Right ventricle myocardium superior (tissue), 1 donor: ENCODE measurements around the gene TMUB2. TPM values are rescaled to one million over a fixed set of nuclear protein-coding genes. Genes with fewer than 3 reads are reported as not detected.

Source experiments
- ATAC-seq: fragments of 200-7000 bp; cut with Tn5 transposase; one replicate; pipeline ENCODE4 v1.9.1; 2020; ENCODE audit warnings: mild to moderate bottlenecking; ENCODE audit not compliant: poor library complexity
- DNase-seq: peaks from one replicate; pipeline ENCODE4 v3.0.0-alpha.2; 2020
- intact Hi-C: fragments of 100-400 bp; cut with DNase I; formaldehyde crosslinking; loops from one replicate; pipeline ENCODE4 v1.11.2; 2022
- total RNA-seq: library from RNA; stranded (reverse); fragmentation: NEBNext Ultra II Directional; extraction: Animal tissue kit (Norgen Biotek cat#: 25700); gene quantifications from one replicate; pipeline ENCODE4 v1.2.1, GENCODE V29; 2021
- donor health status: DM: no; HTN: yes; CAD: no; lungs with severe emphysema.

TMUB2 gene
- total RNA-seq, 1 donor from 2014 or later = 19.6 TPM

DNA sequence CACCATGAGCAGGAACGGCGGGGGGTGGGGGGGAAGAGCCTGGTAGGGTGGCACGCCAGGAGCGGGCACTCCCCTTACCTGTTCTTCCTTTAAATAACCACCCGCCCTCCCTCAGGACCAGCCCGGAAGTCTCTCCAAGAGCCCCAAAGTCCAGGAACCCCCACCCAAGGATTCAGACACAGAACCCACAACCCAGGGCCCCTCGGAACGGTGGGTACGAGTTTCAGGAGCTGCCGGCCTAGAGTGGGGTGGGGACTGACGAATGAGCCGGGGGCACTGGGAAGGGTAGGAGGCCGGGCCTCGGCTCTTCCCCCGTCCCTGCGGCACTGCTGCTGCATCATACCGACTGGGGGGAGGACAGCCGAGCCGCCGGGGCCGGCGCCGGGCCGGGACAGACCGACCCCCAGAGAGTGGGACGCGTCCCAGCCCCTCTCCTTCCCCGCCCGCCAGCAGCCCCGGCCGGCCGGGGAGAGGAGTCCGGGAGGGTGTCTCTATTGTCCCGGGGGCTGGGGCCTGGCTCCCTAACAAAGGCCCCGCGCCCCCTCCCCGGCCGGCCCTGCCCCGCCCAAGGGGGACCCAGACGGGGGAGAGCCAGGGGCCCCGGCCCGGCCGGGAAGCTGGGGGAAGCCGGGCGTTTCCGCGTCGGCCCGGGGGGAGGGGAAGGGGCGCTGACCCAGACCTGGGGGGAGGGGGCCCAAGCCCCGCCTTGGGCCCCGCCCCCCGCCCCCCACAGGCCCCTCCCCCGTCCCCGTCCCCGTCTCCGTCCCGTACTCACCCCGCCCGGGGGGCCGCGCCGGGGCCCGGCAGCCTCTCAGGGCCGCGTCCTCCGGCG, 12.2 kb downstream of the TMUB2 start:
- intact Hi-C loops = no loop called here
- DNase-seq (peak; percentile 75), ATAC-seq (peak; percentile 30)

DNA sequence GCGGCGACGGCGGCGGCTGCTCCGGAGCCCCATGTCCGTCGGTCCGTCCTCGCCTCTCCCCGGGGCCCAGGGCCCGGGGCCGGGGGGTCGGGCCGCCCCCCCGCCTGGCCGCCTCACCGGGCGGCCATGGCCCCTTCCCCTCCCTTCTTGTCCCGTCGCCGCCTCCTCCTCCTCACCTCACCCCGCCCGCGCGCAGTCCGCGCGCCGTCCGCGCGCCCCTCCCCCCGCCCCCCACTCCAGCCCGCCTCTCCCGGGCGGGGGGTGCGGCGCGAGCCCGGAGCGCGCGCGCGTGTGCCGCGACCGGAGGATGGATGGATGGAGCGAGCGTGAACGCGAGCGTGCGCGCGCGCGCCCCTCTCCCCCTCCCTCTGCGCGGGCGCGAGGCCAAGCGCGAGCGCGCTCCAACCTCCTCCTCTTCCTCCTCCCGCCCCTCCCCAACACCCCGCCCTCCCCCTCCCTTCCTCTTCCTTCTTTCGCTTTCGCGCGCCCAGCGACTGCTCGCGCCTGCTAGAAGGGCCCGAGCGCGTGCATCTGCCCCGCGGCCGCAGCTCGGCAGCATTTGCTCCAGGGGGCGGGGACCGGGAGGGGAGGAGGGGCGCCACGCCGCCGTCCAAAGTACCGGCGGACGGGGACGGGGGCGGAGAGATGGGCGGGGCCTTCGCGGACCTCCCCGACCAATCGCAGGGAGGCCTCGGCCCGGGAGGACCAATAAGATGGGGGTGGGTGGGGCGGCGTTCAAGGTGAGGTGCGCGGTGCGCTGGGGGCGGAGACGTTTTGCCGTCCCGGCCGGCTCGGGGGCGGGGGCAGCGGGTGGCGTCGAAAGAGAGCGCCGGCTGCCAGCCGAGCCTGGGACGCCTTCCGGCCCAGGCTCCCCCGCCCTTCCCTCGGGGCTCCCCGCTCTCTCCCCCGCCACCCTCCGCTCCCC, 13.0 kb downstream of the TMUB2 start, which contains the start of gene ATXN7L3:
TSS of gene ATXN7L3 (minus strand) at position 332 of the 925 bp plus-strand sequence. CDS start 1,814 bp downstream, outside the sequence.
- ATAC-seq (peak; percentile 95), DNase-seq (peak; percentile 99)
- intact Hi-C loops = no loop called here

DNA sequence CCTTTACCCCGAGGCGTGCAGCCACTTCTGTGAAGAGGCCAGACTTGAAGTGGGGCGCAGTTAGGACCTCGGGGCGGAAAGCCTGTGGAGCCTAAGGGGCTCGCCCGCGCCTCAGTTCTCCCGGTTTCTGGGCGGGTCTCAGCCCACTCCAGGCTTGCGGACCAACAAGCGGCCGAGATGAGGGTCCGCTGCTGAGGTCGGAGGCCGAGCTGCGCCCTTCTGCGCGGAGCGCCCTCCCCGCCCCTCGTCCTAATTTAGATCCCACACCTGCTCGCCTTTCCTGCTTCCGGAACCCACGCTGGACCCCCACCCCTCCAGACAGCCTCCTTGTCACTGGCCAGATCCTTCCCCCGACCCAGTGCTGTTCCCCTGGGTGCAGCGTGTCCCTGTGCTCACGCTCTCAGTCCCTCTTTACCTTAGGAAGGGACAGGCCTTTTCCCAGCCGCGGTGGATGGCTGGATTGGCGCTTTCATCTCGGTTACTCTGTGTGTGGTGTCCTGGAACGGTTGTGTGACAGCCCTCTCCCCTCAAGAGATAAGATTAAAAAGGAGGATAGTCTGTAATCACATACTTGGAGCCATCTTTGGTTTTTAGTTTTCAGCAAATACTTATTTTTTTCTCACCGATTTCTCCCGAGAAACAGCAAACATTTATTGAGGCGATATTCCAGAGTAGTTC, 13.8 kb downstream of the TMUB2 start:
- ATAC-seq = peak; percentile 1
- no peak for DNase-seq
- intact Hi-C loops = no loop called here

DNA sequence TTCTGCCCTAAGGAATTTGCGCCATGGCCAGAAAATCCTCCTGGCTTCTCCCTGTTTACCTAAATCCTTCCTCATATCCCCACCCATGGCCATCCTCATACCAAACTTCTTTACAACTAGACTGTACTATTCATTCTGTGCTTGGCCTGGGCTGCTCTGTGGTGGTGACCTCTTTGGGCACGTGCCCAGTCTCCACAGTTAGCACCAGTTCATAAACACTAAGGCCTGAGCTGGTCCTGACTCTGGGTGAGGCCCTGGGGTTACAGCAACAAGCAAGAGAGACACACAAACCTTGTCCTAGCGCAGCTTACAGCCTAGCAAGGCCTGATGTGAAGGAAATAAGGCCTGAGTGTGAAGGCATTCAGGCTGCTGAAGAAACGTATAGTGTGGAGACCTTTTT, 16.0 kb downstream of the TMUB2 start:
- intact Hi-C loops = no loop called here

DNA sequence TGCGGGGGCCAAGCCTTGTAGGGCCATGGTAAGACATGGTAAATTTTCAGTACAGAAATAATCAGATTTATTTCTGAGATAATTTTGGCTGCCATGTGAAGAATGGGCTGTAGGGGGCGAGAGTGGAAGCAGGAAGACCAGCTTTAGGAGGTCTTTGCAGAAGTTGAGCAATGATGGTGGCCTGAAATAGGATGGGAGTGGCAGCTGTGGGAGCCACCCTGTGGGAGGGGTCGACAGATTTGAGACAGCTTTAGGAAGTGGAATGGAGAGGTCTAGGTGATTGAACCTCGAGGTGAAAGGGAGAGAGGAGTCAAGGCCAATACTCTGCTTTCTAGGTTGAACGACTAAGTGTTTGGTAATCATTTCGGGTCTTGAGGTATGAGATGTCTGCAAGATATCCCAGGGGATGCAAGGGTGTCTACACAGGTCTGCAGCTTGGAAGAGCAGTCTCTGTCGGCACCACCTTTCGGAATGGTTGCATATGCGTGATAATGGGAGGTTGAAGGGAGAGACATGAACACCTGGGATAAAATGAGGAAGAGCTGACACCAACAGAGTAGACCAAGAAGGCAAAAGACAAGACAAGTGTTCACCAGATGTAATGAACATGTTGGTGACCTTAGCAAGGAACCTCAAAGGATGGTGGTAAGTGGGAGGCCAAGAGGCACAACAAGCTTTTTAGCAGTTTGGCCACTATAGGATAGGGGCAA, 17.1 kb downstream of the TMUB2 start:
- no peak for DNase-seq
- no peak for ATAC-seq
- intact Hi-C loops = no loop called here

More for the DNA sequence above, 16.0 kb downstream of the TMUB2 start:
- ATAC-seq (no peak), DNase-seq (no peak)

DNA sequence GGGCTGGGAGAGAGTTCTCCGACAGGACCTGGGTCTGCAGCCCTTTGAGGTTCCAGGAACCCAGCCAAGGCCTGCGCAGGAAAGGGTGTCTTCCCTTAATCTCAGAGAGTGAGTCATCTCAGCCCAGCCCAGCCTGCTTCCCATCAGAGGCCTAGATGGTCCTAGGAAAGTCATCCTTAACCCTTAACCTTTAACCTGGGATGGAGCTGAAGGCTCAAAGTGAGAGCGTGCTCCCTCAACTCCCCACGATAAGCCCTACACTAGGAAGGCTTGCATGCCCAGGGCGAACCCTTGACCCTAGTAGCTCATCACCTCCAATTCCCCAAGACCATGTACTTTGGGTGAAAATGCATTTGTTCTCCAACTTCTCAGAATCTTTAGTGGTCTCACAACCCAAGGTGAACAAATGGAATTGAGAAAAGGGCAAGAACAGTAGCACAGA, 17.7 kb downstream of the TMUB2 start:
- ATAC-seq (no peak), DNase-seq (no peak)
- intact Hi-C loops = no loop called here

DNA sequence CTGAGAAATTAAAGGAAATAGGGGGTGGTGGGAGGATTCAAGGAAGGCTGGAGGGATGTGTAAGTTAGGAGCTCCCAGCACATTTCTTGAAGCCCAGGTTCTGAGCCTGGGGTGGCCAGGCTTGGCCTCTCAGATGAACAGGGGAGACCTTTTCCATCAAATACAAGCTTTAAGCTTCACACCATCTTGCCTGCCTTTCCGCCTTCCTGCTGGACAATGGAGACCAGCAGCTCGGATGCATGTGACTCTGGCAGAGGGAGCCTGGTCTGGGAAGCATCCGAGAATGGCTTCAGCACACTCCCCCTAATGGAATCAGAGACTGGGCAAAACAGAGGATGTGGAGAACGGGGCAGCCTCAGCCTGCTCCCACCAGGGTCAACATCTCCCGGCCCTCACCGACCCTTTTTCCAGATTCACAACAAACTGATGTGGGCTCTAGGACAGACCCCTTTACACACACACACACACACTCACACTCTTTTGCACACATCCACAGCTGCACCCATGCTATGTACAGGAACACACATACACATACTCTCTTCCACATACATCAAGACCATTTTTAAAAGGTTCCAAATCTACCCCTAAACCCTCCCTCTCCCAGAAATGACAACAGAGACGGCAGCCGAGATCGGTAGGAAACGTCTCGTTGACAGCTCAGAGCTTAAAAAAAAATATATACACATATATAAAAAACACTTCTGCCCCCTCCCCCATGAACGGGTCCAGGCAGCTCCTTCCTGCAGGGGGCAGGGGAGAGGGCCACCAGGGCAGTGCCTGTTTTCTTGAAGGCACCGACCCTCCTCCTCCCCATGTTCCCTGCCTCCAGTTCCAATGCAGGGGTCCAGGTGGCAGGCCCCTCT, 19.4 kb downstream of the TMUB2 start:
- no peak for ATAC-seq
- intact Hi-C loops = no loop called here
- DNase-seq = no peak

DNA sequence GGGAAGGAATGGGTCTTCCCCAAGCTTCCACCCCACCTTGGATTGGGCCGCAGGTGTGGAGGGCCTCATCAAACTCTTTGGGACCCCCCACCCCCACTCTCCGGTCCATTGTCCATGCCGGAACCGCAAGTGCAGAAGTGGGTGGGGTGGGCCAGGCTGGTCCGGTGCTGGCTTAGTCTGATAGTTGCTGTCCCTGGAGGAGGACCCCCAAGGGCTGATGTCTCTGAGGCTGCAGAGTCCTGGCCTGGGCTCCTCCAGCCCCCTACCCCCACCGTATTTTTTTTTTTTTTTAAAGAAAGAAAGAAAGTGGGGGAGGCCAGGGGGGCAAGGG, 20.0 kb downstream of the TMUB2 start:
- intact Hi-C loops = no loop called here
- ATAC-seq = no peak
- DNase-seq = no peak

DNA sequence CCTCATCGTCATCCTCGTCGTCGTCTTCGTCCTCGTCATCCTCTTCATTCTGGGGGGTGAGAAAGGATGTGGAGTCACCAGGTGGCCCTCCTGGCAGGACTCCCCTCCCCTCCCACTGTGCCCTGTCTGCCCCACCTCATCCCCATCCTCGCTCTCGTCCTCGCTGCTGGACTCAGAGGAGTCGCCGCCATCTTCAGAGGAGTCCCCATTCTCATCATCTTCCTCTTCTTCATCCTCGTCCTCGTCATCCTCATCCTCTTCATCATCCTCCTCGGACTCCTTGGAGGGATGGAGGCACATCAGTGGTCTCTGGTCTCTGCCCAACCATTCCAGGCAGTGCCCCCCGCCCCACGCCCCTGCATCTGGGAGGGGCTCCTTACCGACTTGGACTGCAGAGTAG, 20.5 kb downstream of the TMUB2 start:
- ATAC-seq (no peak), DNase-seq (no peak)
- intact Hi-C loops = no loop called here

DNA sequence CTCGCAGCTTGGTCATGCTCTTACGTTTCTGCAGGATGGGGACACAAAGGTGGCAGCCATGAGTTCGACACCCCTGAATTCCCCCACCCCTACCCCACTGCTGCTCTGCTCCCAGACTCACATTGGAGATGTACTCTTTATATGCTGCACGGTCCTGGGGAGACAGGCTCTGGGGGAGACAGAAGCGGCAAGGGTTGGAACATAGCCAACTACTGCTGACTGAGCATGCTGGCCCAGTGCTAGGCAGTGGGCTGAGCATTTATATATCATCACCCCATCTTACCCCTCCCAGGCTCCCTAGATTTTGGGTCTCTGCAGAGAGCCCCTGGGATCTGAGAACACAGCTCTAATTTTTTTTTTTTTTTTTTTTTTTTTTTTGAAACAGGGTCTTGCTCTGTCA, 21.0 kb downstream of the TMUB2 start:
- ATAC-seq (no peak), DNase-seq (no peak)
- intact Hi-C loops = no loop called here

DNA sequence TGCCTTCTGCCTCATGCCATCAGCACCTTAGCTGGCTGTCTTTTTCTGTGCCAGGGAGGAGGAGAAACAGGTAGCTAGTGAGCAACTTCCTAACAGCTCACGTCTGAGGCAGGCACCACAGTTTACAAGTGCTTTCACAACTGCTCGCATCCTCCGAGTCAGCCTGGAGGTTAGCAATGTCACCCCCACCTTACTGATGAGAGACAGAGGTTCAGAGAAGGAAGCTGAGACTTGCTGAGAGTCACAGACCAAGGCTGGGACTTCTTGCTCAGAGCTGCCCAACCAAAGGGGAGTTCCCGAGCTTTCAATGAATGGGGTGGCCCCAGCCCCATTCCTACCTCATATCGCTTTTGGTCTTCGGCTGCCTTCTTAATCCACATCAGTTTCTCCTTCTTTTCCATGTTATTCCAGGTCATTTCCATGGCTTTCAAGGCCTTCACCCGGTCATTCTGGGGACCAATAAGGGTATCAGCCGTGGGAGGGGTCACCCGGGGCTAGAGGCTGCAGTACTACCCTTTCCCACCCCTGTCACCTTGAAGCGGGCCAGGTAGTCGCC, 23.1 kb downstream of the TMUB2 start:
- ATAC-seq (no peak), DNase-seq (no peak)
- intact Hi-C loops = no loop called here

DNA sequence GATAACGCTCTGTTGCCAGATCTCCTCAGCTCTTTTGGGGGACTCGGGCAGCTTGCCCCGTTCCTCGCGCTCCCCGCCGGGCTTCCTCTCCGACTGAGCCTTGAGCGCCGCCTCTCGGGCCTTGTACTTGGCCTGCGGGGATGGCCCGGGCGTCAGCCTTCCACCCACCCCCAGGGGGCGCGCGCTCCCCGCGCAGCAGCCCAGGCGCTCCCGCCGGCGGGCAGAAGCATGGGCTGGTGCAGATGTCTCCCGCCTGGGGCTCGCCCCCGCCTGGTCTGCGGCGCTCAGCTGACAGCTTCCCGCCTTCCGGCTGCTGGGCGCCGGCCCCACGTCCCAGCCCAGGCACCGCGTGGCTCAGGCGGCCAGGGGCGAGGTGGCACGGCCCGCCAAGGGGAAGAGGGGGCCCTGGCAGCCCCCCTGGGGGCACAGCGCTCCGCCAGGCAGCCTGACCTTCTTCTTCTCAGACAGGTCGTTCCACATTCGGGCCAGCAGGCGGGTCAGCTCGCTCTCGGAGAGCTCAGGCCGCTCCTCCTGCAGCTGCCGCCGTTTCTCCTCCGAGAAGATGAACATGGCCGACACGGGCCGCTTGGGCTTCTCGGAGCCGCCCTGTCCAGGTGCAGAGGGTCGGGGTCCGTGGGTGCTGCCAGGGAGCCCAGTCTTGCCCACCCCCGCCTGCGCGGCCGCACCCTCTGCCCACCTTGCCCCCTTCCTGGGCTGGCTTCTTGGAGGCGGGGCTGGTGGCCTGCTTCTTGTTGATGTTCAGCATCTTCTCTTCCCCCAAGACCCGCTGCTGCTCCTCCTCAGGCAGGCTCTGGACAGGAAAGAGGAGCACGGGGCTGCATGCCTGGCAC, 23.8 kb downstream of the TMUB2 start:
- DNase-seq = peak; percentile 94
- intact Hi-C loops = no loop called here
- peak; percentile 95 for ATAC-seq

DNA sequence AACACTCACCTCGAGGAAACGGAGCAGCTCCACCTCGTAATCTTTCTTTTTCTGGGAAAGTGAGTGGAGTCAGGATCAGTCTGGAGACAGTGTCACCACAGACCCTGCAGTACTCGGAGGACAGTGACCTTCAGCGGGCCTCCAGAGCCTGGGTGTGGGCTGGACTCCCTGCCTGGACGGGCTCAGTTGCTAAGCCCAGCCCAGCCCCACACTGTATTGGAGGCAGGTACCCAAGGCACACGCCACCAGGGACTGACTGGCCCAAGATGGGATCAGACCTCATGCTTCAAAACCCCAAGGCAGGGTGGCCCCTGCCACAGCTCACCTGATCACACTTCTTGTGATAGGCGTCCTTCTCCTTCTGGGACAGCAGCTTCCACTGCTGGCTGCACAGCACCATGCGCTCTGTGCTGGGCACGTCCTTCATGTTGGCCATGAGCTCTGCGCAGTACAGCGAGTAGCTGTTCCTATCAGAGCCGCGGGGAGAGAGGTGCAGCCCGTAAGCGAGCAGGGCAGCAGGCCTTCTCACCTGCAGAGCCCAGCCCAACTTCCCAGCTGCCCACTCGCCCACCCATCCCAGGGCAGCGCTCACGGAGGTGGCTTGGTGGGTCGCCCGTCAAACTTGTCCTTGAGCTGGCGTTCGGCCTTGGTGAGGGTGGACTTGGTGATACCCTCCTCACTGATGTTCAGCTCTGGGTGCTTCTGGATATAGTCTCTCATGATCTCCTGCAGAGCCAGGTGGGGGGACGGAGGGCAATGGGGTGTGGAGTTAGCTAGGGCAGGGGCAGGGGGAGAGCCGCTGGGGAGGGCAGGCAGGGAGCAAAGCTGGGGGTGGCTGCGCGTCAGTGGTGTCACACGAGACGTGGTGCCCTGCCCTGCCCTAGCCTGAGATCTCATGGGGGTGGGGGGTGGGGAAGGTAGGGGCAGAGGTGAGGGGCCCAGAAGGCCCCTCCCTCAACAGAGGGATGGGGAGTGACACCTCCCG, 24.8 kb downstream of the TMUB2 start:
- ATAC-seq = no peak
- intact Hi-C loops = no loop called here
- DNase-seq = no peak

DNA sequence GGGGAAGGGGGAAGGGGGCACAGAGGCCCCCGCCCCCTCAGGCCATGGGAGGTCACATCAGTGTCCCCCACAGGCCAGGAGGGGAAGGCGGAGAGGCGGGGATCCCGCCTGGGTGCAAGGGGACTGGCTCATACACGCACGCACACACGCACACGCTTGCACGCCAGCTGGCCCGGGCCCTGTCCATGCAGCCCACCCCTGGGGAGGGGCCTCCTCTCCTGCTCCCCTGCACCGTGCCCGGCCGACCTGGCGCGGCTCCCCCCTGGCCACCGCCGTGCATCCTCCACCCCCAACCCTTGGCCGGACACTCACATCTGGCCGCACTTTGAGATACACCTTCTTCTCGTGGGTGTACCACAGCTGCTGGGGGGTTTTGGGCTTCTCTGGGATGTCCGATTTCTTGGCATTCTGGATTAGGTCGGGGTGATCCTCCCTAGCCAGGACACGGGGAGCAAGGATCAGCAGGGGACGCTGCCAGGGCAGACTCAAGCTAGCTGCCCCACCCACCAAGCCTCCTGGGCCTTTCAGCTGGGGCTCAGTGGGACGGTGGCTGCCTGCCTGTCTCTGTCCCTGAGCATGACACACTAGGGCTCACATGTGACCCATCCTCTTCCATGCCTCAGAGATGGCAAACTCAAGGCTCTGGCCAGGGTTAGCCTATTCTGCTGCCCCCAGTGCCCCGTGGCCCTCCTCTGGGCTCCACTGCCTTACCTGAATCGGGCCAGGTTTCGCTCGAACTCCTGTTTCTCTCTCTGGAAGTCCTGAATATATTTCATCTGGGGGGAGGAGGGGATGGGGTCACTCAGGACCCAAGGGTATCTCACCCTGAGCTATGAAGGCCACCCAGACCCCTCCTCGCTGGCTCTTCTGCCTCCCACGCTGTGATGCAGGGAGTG, 26.0 kb downstream of the TMUB2 start:
- intact Hi-C loops = no loop called here
- ATAC-seq = no peak
- DNase-seq = no peak
